NCI-H2227 (cell line): ENCODE results near the gene RBMX.

Experiments used
- DNase-seq: peaks from one replicate; lab custom pipeline; 2025; ENCODE audit not compliant: unreplicated experiment; lab: John Stamatoyannopoulos, UW

Gene RBMX

DNA sequence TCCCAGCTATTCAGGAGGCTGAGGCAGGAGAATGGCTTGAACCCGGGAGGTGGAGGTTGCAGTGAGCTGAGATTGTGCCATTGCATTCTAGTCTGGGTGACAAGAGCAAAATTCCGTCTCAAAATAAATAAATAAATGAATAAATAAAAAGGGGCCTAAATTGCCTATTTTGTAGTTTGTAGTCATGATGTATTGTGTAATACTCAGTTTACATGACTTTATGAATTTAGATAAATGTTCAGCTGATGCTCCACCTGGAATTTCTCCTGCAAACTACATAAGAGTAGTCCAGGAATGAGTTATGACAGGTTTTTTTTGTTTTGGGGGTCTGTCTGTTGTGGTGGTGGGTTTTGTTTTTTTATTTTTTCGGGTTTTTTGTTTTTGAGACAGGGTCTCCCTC is 31.1 kb downstream of the RBMX start:
- no peak for DNase-seq

DNA sequence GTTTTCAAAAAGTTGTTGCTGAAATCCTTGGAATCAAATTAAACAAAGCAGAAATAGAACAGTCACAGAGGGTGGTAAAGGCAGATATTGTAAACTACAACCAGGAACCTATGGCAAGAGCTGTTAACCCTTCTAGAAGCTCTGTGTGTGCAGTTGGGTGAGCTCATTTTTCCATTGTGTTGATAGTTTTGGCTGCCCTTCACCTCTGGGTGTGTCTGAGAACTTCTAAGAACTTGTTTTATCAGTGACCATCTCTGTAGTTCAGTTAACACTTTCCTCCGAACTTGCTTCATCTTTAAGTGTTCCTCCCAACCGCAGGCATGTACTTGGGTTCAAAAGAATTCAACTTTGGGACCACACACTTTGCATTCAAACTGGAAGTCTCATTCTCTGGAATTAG is 32.7 kb downstream of the RBMX start:
- DNase-seq, result no peak

DNA sequence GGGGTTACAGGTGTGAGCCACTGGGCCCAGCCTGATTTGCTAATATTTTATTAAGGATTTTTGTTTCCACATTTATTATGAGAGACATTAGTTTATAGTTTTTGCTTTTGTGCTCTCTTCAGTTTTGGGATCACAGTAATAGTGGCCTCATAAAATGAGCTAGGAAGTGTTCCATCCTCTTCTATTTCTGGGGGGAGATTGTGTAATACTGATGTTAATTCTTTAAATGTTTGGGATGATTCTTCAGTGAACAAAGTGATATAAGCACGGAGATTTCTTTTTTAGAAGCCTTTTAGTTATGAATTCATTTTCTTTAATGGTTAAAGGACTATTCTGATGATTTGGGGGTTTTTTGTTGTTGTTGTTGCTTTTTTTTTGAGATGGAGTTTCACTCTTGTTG is 41.3 kb downstream of the RBMX start:
- no peak for DNase-seq

DNA sequence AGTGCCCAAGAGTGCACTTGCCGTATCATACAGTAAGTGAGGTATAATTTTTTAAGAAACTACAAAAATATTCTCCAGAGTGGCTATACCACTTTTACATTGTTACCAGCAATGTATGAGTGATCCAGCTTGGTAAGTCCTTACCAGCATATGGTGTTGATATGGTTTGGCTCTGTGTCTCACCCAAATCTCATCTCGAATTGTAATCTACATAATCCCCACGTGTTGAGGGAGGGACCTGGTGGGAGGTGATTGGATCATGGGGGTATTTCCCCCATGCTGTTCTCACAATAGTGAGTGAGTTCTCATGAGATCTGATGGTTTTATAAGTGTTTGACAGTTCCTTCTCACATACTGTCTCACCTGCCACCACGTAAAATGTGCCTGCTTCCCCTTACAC is 44.8 kb downstream of the RBMX start:
- DNase-seq, result no peak

DNA sequence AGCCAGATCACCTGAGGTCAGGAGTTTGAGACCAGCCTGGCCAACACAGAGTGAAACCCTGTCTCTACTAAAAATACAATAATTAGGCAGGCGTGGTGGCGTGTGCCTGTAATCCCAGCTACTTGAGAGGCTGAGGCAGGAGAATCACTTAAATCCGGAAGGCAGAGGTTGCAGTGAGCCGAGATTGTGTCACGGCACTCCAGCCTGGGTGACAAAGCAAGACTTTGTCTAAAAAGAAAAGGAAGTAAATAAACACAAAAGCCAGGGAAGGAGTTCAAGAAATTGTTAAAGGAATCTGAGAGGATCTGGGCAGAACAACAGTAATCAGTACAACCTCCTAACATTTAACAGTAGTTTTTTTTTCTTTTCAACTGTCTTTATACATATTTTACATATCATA is 51.1 kb downstream of the RBMX start:
- DNase-seq, result no peak

DNA sequence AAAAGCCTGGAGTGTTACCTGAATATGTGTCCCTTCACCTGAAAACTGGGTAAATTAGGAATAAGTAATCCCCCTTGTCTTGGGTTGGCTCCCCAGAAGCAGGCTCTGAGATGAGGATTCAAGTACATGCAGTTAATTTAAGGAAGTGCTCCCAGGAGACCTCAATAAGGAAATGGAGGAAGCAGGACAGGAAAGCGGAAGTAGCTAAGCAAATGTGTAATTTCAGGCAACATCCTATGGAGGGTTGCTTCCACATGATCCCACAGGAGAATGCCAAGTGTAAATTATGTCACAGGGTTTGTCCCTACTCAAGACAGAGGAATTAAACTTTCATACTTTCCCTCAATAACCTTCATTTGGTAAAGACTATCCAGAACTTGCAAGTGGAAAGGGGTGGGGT is 51.7 kb downstream of the RBMX start:
- no peak for DNase-seq

DNA sequence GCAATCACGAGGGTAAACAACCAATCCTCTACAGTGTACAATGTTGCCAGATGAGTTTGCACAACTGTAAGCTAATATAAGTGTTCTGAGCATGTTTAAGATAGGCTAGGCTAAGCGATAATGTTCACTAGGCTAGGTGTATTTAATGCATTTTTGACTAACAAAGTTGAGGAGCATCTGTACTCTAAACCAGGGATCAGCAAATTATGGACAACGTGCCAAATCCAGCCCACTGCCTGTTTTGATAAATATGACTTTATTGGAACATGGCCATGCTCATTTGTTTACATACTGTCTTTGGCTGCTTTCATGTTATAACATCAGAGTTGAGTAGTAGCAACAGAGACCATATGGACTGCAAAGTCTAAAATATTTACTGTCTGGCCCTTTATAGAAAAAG is 53.5 kb downstream of the RBMX start:
- DNase-seq, result no peak

DNA sequence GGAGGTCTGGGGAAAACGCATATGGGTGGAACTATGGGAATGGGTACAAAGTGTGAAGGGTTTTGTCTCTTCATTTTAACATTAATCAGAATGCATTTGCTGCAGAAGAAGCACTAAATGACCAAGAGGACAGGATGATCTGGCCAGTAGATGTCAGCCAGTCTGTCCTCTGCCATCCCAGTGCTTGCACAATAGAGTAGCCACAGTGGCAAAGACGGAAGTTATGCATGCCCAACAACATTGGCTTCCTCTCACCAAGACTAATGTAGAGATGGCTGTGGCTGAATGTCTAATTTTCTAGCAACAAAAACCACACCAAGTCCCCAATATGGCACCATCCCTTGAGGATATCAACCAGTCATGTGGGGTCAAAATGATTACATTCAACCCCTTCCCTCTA is 54.8 kb downstream of the RBMX start:
- no peak for DNase-seq
